ENCODE data around the gene NCK1.

- TF ChIP-seq CTCF (IDR thresholded peaks at IDR 0.05 in 8 of 11, conservative IDR thresholded peaks at IDR 0.05 in 3 of 11) = no peak
- TF ChIP-seq POLR2A (IDR thresholded peaks at IDR 0.05) = no peak
- no peak for TF ChIP-seq POLR2AphosphoS5 (IDR thresholded peaks at IDR 0.05)
Observed at GRCh38 chr3:136852180-136852579, 9.8 kb upstream of the NCK1 start.

Measured in spleen (tissue), 7 donors.